Measurements from ENCODE around the gene GOLGA3. TPM values are rescaled to one million over a fixed set of nuclear protein-coding genes. Genes with fewer than 3 reads are reported as not detected.

GOLGA3 gene
- total RNA-seq, 1 donor from 2014 or later, result 86.7 TPM

- Histone ChIP-seq H2AFZ (ENCODE audit: low read depth, low read length) (no peak overlapping the region), H3K9me3 (ENCODE audit: insufficient read depth, low read depth, low read length) (no peaks in the 10 kb centered on the region), H3K27ac (ENCODE audit: low read depth, low read length) (no peak overlapping the region), H3K27me3 (ENCODE audit: insufficient read depth, low read length) (no peaks in the 10 kb centered on the region), H3K36me3 (ENCODE audit: insufficient read depth, low read length) (no peaks in the 10 kb centered on the region), H3K4me1 (ENCODE audit: insufficient read depth, low read length) (peaks cover 20% of the 10 kb centered on the region), H3K4me3 (ENCODE audit: insufficient read depth, low read depth, low read length) (no peak overlapping the region), H3K9ac (ENCODE audit: low read length) (no peak overlapping the region), H3K79me2 (ENCODE audit: insufficient read depth, low read length) (peaks cover 27% of the 10 kb centered on the region), H3K4me2 (ENCODE audit: low read length) (no peak overlapping the region), H4K20me1 (ENCODE audit: insufficient read depth, low read length) (peaks cover 35% of the 10 kb centered on the region)
- Mint-ChIP-seq H3K27ac (ENCODE audit: unreplicated experiment) (no peak overlapping the region), H3K4me3 (ENCODE audit: unreplicated experiment) (peak overlapping the region; percentile 50), H3K4me1 (ENCODE audit: low read depth, unreplicated experiment) (peaks cover 14% of the 10 kb centered on the region), H3K36me3 (ENCODE audit: low read depth, unreplicated experiment) (peaks cover 11% of the 10 kb centered on the region), H3K9me3 (ENCODE audit: unreplicated experiment) (peaks cover 2% of the 10 kb centered on the region), H3K27me3 (ENCODE audit: low read depth, unreplicated experiment) (no peaks in the 10 kb centered on the region)
- FAIRE-seq, result no peak
- TF ChIP-seq, protein P1, sequence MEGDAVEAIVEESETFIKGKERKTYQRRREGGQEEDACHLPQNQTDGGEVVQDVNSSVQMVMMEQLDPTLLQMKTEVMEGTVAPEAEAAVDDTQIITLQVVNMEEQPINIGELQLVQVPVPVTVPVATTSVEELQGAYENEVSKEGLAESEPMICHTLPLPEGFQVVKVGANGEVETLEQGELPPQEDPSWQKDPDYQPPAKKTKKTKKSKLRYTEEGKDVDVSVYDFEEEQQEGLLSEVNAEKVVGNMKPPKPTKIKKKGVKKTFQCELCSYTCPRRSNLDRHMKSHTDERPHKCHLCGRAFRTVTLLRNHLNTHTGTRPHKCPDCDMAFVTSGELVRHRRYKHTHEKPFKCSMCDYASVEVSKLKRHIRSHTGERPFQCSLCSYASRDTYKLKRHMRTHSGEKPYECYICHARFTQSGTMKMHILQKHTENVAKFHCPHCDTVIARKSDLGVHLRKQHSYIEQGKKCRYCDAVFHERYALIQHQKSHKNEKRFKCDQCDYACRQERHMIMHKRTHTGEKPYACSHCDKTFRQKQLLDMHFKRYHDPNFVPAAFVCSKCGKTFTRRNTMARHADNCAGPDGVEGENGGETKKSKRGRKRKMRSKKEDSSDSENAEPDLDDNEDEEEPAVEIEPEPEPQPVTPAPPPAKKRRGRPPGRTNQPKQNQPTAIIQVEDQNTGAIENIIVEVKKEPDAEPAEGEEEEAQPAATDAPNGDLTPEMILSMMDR (IDR thresholded peaks at IDR 0.05; ENCODE audit: insufficient read depth, low read depth, low read length), result no peak
- no peak for TF ChIP-seq EZH2 (IDR thresholded peaks at IDR 0.05; ENCODE audit: insufficient read depth, low read length)
- no peak for DNase-seq (ENCODE audit: low read depth)
These were observed 64.4 kb downstream of the GOLGA3 start for GRCh38 chr12:132764231-132764630.

DNA sequence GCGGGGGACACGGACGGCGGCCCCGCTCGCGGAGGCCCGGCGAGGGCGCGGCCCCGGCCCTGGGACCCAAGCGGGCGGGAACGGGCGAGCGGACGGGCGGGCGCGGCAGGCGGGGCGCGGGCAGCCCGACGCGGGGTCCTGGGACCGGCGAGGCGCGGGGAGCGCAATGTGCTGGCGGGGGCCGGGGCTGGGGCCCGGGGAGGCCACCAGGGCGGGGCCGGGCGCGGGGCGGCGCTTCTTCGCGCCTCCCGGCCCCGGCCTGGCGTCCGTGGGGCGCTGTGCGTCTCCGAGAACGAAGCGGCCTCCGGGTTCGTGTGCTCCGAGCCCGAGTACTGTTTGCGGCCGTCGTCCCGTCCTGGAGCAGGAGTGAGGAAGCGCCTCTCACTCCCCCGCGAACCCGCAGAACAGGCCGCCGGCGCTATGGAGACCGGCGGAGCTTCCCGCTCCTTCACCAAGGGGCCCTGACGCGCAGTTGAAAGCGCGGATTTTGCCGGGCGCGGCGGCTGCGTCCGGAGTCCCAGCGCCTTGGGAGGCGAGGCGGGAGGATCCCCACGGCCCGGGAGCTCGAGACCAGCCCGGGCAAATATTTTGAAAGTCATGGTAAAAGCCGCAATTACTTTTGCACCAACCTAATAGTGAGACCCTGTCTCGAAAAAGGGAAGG lies 66.6 kb downstream of the GOLGA3 start:
- Mint-ChIP-seq H3K9me3 (ENCODE audit: unreplicated experiment) (peaks cover 2% of the 10 kb centered on the region), H3K27me3 (ENCODE audit: low read depth, unreplicated experiment) (no peaks in the 10 kb centered on the region), H3K4me3 (ENCODE audit: unreplicated experiment) (peak overlapping the region; percentile 87), H3K27ac (ENCODE audit: unreplicated experiment) (peak overlapping the region; percentile 72), H3K4me1 (ENCODE audit: low read depth, unreplicated experiment) (peaks cover 14% of the 10 kb centered on the region), H3K36me3 (ENCODE audit: low read depth, unreplicated experiment) (peaks cover 6% of the 10 kb centered on the region)
- no peaks in the 10 kb centered on the region for H3K9me3 ChIP-seq (ENCODE audit: insufficient read depth, low read depth, low read length)
- H3K79me2 ChIP-seq (ENCODE audit: insufficient read depth, low read length), result peaks cover 47% of the 10 kb centered on the region
- peak overlapping the region; percentile 98 for H3K4me2 ChIP-seq (ENCODE audit: low read length)
- peaks cover 17% of the 10 kb centered on the region for H3K4me1 ChIP-seq (ENCODE audit: insufficient read depth, low read length)
- H2AFZ ChIP-seq (ENCODE audit: low read depth, low read length), result peak overlapping the region; percentile 59
- peak overlapping the region; percentile 100 for H3K27ac ChIP-seq (ENCODE audit: low read depth, low read length)
- peaks cover 43% of the 10 kb centered on the region for H4K20me1 ChIP-seq (ENCODE audit: insufficient read depth, low read length)
- no peaks in the 10 kb centered on the region for H3K27me3 ChIP-seq (ENCODE audit: insufficient read depth, low read length)
- TF ChIP-seq, protein P1 (IDR thresholded peaks at IDR 0.05; ENCODE audit: insufficient read depth, low read depth, low read length), result no peak
- no peak for TF ChIP-seq EZH2 (IDR thresholded peaks at IDR 0.05; ENCODE audit: insufficient read depth, low read length)
- peak overlapping the region; percentile 55 for H3K4me3 ChIP-seq (ENCODE audit: insufficient read depth, low read depth, low read length)
- DNase-seq (ENCODE audit: low read depth) (peak; percentile 81), FAIRE-seq (no peak)
- peak overlapping the region; percentile 100 for H3K9ac ChIP-seq (ENCODE audit: low read length)
- peaks cover 5% of the 10 kb centered on the region for H3K36me3 ChIP-seq (ENCODE audit: insufficient read depth, low read length)
